GM06990 (cell line): Measurements from ENCODE around the gene LDB2.

Experiments
- DNase-seq: peaks from one replicate; pipeline ENCODE4 v3.0.0-alpha.2; 2011; ENCODE audit not compliant: insufficient read length; ENCODE audit errors: extremely low read depth
- H3K27me3 ChIP-seq: replicated peaks from 2 replicates; pipeline ENCODE4 v1.6.0; 2011; ENCODE audit warnings: low read length; ENCODE audit not compliant: control insufficient read depth, insufficient read depth
- H3K36me3 ChIP-seq: 2 replicates; pipeline ENCODE4 v1.5.1; 2011; ENCODE audit warnings: low read length; ENCODE audit not compliant: control insufficient read depth, insufficient read depth
- H3K4me3 ChIP-seq: replicated peaks from 2 replicates; pipeline ENCODE4 v1.5.1; 2011; ENCODE audit warnings: low read depth, mild to moderate bottlenecking, control low read depth, low read length
- CTCF ChIP-seq: IDR thresholded peaks from 2 replicates; pipeline ENCODE4 v1.5.1; 2011; ENCODE audit warnings: low read length, control low read depth, mild to moderate bottlenecking, inconsistent platforms; ENCODE audit not compliant: insufficient read depth, poor library complexity, severe bottlenecking

The LDB2 gene

DNA sequence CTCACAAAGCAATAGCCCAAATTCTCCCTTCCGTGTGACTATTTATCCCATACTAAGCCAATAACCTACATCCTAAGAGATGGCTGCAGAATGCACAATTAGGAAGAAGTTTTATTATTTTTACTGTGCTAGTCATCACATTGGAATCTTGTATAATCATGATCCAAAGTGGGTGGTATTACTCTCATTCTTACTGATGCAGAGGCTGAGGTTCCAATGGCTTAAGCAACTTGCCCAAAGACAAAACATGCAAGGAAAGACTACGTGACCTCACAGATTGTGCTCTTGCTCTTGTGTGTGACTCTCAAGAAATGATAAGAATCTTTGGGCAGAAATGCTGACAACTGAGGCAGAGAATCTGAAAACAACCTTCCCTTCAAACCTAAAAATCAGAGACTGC is 212.2 kb downstream of the LDB2 start:
- Histone ChIP-seq H3K4me3 (no peak overlapping the region), H3K27me3 (no peaks in the 10 kb centered on the region), H3K36me3 (no peaks in the 10 kb centered on the region)
- DNase-seq, result no peak
- TF ChIP-seq CTCF, result no peak

- no peaks in the 10 kb centered on the region for H3K27me3 ChIP-seq
- H3K36me3 ChIP-seq, result no peaks in the 10 kb centered on the region
- DNase-seq, result no peak
- H3K4me3 ChIP-seq, result no peak overlapping the region
- TF ChIP-seq CTCF, result no peak
Observed at GRCh38 chr4:16685536-16685935, 212.9 kb downstream of the LDB2 start.

DNA sequence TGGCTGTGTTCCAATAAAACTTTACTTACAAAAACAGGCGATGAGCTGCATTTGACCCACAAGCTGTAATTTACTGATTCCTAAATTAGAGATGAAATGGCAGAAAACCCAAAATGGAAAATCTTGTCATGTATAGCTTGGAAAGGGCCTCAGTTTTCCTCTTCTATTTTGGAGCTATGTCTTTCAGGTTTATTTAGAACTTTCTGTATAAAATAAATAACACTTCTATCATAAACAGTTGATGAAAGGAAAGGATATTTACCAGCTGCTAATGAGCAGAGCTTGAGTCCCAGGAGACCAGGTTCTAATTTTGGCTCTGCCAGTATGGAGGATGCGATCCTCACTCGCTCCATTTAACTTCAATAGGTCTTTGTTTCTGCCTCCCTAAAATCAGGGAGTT is 213.5 kb downstream of the LDB2 start:
- no peak overlapping the region for H3K4me3 ChIP-seq
- no peaks in the 10 kb centered on the region for H3K27me3 ChIP-seq
- no peak for DNase-seq
- H3K36me3 ChIP-seq, result no peaks in the 10 kb centered on the region
- no peak for TF ChIP-seq CTCF

DNA sequence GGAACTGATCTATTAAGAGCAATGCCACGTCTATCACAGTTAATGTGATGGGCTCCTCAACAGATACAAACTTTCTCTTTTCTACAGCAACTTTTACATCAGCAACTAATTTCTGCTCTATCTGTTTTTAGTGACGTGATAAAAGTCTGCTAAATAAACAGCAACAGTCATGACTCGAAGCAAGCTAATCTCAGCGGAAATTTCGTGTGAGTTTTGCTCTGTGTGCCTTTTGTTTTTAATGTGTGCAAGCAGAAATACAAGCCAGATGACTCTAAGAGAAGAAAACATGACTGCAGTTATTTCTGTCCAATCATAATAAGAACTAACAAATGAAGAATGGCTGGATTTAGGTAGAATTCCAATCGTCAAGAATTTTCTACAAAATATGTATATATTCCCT is 214.3 kb downstream of the LDB2 start:
- H3K4me3 ChIP-seq, result no peak overlapping the region
- DNase-seq, result no peak
- H3K36me3 ChIP-seq, result no peaks in the 10 kb centered on the region
- H3K27me3 ChIP-seq, result no peaks in the 10 kb centered on the region
- TF ChIP-seq CTCF, result no peak

DNA sequence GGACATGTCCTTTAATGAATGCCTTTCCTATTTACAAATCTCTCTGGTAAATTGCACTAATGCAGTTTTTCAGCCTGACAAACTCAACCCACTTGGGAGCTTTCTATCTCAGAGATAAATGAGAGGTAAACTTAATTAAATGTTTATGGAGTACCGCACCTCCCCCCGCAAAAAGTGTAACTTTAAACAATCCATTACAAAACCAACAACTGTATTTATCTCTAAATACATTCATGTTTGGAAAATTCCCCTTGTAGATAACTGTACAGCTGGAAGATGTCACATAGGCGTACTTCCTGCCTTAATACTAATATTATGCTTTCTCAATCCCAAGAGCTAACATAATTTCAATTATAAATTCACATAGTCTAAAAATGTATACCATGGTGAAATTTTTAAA is 215.5 kb downstream of the LDB2 start:
- no peaks in the 10 kb centered on the region for H3K36me3 ChIP-seq
- TF ChIP-seq CTCF, result no peak
- no peaks in the 10 kb centered on the region for H3K27me3 ChIP-seq
- no peak for DNase-seq
- no peak overlapping the region for H3K4me3 ChIP-seq
